GM19372 (cell line): ENCODE results near the gene SGTA.

Experiments
- ATAC-seq: cut with Tn5 transposase; IDR thresholded peaks from one replicate; pipeline ENCODE4 v1.9.1; 2021; ENCODE audit warnings: mild to moderate bottlenecking, low read depth, moderate library complexity; ENCODE audit not compliant: unreplicated experiment

The SGTA gene

GRCh38 chr19:2774083-2774679 lies 8.9 kb downstream of the SGTA start:
- ATAC-seq = no peak

DNA sequence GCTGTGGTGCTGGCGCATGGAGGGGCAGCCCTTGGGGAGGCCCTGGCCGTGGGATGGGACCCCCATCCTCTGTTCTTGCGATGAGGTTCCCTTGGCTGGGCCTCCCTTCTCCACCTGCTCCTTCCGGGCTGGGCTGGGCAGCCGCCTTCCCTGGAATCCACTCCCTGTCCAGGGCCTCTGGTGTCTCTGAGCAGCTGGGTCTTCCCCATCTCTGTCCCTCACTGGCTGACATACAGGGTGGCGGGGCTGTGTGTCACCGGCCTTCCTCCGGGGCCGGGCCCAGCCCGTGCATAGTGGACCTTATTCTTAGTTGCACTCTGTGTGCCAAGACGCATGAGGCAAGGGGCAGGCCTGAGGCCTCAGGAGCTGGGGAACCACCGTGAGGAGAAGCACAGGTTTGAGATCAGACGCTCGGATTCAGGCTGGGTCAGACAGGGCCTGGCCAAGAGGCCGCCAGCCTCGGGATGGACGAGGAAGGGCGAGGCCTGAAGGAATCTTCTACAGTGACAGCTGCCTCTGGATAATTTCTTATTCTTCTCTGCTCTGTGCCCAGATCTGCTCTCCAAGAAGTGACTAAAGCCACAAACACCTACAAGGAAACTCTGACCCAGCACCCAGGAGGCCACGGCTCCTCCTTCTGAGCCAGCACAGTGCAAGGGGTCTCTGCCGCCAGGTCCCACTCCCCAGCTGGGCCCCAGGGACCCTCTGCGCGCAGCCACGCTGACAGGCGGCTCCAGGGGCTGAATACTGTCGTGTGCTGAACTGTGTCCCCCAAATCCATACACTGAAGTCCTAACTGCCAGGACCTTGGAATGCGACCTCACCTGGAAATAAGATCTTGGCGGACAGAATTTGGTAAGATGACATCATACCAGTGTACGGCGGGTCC lies 11.0 kb downstream of the SGTA start:
- no peak for ATAC-seq

- ATAC-seq = no peak
Measured at GRCh38 chr19:2770055-2771013, 12.7 kb downstream of the SGTA start.

DNA sequence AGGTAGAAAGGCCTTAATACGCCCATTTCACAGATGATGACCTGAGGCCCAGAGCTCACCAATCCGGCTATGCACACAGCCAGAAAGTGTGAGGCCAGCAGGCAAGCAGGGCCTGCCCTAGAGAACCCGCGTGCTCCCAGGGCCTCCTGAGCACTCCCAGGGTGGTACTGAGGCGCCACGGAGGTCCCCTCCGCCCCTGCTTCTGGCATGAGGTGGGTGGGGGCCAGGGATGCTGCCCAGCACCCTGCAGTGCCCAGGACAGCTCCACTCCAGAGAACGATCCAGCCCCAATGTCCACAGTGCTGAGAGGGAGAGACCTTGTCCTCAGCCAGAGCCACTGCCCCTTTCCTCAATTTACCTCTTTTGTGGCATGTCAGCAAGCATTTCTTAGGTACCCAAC lies 13.9 kb downstream of the SGTA start:
- no peak for ATAC-seq

DNA sequence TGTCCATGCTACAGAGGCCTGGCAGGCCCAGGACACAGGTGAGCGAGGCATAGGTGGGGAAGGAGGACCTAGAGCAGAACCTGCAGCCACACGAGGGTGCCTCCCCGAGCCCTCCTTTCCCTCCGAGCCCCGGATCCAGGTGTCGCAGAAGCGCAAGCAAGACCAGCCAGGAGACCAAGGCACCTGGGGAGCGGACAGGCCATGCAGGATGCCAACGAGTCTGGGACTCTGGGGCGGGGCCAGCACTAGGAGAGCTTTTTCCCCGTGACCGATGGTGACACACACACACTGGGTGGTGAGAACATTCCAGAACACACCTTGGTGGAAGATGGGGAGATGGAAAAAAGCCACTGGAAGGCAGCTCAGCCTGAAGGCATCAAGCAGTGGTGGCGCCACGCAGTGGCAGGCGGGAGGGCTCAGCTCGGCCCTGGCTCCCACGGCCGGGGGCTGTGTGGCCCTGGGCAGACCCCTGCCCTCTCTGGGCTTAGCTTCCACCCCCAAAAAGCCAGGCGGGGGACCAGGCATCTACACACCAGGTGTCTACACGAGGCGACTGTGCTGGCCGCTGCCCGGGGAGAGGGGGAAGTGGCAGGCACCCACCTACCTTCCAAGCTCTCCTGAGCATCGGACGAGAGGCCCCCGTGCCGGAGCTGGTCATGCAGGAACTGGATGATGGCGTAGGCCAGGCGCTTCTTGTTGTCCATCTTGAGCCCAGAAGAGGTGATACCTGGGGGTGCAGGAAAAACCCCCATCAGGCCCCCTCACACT lies 14.5 kb downstream of the SGTA start:
- ATAC-seq = no peak

- ATAC-seq = no peak
Measured at GRCh38 chr19:2767688-2768087, 15.4 kb downstream of the SGTA start.

- no peak for ATAC-seq
Measured at GRCh38 chr19:2766594-2767372, 16.3 kb downstream of the SGTA start.

DNA sequence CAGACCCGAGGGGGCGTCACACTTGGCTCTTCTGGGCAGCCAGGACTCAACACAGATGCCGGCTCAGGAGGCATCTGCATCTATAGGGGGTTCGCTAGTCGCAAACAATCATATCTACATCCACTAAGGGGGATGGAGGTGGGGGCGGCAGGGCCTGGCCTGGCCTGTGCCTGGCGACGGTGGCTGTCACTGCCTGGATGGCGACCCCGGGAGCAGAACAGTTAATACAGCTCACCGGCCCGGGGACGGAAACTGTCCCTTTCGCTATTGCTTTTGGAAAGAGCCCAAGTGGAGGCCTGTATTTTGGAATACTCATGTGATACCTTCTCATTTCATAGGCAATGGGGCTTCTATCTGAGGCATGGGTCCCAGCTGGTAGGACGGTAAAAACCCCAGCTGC lies 17.7 kb downstream of the SGTA start:
- no peak for ATAC-seq

DNA sequence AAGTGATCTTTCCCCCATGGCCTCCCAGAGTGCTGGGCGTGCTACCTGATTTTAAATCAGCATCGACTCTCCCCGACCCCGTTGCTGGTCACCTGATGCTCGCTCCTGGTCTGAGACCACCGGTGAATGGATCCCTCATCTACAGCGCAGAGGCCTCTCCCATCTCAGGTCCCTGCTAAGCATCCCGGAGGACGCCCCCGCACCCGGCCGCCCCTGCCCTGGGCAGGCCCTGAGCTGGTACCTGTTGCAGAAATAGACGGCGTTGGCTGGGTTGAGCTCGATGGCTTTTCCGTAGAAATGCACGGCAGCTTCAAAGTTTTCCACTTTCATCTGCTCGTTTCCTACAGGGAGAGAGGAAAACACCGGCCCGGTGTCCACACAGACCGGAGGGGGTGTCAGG lies 18.1 kb downstream of the SGTA start:
- no peak for ATAC-seq

DNA sequence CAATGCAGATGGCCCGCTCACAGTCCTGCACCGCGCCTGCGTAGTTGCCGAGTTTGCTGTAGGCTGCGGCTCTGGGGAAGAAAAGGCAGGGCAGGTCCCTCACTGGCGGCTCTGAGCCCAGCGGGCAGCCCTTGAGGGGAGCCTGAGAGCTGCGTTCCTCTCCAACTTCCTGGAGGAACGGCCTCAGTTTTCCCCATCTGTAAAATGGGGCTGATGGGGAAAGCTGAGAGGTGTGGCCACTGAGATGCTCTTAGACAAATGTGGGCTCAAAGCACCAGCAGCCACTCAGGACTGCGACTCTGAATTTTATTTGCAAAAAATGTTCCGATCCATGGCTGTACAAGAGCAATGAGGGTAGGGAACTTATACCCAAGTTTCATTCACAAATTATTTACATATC lies 19.4 kb downstream of the SGTA start:
- ATAC-seq = no peak

DNA sequence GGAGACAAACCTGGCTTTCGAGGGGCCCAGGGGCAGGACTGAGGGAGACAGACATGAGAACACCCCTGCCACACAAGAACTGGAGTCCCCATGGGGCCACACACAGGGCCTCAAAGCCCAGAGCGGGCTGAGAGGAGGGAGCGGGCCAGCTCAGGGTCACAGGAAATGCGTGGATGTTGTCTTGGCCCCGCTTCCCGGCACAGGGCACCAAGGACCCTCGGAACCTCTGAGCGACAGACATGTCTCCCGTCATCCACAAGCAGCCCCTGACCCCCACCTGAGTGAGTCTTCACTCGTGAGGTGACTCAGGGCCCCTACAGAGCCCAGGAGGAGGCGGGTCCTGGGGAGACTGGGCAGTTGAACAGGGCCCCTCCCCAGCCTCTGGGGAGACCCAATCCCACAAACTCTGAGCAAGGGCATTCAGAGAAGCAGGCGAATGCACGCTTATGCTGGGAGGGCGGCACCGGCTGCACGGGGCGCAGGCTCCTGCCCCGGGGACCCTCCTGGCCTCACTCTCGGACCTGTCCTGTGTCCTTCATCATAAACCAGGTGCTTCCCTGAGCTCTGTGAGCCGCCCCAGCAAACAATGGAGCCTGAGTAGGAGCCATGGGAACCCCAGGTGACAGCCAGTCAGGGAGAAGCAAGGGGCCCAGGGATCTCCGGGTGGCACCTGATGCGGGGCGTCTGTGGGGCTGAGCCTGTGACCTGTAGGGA lies 20.1 kb downstream of the SGTA start:
- no peak for ATAC-seq

DNA sequence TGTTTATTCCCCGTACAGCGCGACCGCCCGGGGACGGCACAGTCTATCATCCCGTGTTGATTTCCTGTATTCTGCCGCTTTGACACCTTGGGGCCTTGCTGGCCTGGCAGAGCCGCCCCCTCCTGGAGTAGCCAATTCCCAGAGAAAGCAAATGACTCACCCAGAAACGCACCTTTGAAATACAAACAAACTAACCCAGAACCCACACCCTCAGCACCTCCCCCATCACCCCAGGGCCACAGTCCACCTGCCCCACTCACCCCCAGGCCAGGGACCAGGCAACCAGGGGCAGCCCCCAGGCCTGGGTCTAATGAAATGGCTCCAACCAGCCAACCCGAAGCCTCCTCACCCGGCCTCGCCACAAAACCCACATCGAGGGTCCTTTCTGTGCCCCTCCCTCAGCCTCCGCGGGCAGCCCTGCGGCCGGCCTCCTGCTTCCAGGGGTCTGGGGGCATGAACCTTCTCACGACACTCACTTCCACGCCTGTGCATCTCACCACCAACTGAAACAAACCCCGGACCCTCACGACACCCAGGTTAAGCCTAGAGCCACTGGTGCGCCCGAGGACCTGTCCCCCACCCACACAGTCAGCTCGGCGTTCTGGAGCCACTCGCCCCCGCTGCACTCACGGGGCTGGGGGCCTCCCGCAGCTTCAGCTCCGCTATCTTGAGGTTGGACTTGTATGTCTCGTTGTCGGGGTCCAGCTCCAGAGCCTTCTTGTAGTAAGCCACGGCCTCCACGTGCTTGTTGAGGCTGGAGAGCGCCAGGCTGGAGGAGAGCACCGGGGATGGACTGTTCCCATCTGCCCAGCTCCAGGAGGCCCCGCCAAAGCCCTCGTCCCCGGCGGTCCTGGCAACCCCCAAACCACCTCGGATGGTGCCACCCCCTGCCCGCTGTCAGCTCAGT lies 20.9 kb downstream of the SGTA start:
- no peak for ATAC-seq

DNA sequence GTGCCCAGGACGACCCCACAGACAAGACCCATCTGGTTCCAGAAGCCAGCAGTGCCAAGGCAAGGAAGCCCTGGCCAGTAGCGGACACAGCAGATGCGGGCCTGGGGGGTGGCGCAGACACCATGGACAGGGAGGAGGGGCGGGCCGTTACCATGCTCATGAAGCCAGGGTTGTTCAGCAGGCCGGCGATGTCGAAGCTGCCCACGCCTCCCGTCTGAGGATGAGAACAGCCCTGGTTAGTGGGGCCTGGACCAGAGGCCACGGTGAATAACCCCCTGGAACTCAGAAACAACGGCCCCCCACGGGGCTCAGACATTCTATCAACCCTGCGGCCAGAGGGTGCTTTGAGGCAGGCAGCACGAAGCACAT lies 21.8 kb downstream of the SGTA start:
- ATAC-seq = no peak

- ATAC-seq = no peak
Measured at GRCh38 chr19:2759965-2760364, 23.1 kb downstream of the SGTA start.

- no peak for ATAC-seq
Measured at GRCh38 chr19:2759362-2759761, 23.7 kb downstream of the SGTA start.

- ATAC-seq = no peak
Measured at GRCh38 chr19:2758601-2759313, 24.3 kb downstream of the SGTA start.
